HG02642 (cell line): ENCODE measurements around the gene SMC2.

Experiments used
- ATAC-seq: cut with Tn5 transposase; IDR thresholded peaks from one replicate; pipeline ENCODE4 v1.9.1; 2021; ENCODE audit warnings: mild to moderate bottlenecking; ENCODE audit not compliant: unreplicated experiment, poor library complexity

Gene SMC2

DNA sequence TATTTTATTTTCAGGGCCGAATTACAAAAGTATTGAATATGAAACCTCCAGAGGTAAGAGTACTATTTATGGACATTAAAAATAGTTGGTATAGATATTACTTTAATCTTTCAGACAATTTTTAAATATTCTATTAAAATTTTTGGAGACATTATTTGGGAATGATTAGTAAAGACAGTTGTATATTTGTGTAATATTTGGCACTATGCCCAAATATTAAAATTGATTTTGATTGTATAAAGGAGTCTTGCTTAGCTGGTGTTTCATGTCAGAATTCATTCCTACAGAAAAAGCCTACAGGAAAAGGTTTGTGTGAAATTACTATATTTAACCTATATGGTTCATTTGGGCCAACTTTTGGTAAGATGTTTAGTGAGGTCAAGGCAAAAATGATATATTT lies 5.5 kb downstream of the SMC2 start:
- ATAC-seq: no peak

DNA sequence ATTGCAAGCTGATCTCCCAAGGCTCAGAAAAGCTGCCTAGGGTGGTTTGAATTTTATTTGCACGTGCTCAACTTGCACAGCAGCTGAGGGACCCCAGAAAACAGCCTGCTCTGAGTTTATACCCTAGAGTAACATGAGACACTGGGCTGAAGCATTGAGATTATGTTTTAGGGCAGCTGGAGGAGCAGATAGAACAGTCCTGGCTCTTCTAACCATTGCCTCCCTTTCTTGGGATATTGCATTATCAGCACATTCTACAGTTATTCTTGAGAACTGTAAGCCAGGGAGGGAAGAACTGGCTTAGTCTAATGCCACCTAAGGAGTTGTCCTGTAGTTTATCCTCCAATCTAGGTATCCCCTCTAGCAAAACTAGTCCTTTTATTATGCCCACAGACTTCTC lies 10.3 kb downstream of the SMC2 start:
- ATAC-seq: no peak

DNA sequence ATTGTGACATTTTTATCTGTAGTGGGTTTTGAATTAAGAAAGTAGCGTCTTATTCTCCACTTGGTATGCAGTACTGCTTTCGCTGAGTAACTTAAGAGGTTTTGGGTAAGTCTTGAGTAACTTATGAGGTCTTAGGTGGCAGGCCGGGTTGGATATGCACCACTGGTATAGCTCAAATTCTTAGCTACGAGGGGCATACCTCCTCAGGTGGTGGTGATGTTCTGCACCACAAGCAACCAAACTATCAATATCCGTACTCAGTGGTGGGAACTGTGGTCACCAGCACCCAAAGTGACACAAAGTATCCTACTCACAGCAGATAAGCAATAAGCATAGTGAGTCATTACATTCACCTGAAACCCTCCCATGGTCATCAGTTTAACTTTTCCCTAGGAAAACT lies 13.7 kb downstream of the SMC2 start:
- ATAC-seq: no peak

DNA sequence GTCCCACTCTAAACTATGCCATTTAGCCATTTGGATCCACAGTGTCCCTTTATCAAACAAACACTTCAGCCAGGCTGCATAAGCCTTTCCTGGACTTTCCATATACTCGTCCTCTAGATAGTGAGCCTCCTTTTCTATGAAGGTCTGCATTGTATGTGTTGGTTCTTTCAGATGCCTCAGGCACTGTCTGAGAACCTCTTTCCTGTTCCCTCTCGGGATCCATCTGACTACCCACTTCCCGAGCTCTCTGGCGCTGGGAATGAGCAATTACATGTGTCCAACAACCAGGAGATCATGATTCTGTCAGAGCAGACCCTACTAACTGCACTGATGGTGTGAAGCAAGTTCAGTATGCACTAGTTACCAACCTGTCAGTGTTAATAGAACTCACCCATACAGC lies 14.2 kb downstream of the SMC2 start:
- ATAC-seq: no peak

- ATAC-seq: no peak
Measured at GRCh38 chr9:104110509-104110908, 16.4 kb downstream of the SMC2 start.

DNA sequence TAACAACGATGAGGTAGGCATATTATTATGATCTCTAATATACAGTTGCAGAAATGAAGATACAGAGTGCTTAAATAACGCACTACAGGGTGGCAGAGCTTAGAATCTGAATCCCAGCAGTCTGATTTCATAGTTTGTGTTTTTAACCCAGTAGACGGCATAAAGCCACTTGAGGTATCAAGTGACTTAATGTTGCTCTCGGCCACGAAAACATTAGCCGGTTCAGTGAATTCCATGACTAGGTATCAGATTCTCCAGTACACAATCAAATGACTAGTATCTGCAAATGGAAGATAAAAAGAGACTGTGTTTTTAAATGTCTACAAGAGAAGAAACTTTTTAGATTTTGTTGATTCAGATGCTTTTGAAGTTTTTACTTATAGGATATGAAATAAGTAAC lies 24.8 kb downstream of the SMC2 start:
- ATAC-seq: no peak

- no peak for ATAC-seq
Measured at GRCh38 chr9:104121022-104121421, 26.9 kb downstream of the SMC2 start.

DNA sequence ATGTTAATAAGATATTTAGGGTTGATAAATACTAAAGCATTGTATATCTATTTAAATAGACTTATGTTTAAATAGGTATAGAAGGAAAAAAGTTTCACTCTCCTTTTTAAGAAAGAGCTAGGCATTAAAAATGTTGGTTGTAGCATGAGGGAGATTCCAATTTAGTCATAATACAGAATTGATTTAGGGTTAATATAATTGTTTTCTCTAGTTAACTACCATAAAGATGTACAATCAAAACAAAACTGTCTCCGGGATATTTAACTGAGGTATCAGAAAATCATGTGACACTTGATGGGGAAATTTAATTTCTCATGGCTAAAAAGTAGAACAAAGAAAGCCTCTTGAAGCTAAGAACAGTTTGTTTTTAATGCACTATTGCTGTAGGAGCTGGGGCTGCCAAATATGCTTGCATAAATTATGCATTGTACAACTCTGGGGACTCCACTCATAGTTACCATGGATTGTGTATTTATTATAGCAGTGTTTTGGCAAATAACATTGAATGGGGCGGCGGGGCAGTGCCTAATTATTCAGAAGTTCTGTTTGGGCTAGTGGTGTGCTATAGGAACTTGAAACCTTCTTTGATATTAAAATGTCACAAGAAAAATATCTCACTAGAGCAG lies 44.2 kb downstream of the SMC2 start:
- ATAC-seq: no peak

- no peak for ATAC-seq
Measured at GRCh38 chr9:104142799-104143549, 48.9 kb downstream of the SMC2 start.

DNA sequence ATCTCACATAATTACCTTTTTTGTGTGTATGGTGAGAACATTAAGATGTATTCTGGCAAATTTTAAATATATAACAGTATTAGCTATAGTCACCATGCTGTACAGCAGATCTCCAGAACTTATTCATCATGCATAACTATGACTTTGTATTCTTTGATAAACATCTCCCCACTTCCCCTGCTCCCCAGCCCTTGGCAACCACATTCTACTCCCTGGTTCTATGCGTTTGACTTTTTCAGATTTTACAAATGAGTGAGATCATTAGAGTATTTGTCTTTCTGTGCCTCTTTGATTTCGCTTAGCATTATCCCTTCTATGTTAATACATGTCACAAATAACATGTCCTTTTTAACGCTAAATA lies 49.4 kb downstream of the SMC2 start:
- ATAC-seq: no peak

GRCh38 chr9:104144336-104144735 lies 50.2 kb downstream of the SMC2 start:
- no peak for ATAC-seq

GRCh38 chr9:104173067-104173466 lies 79.0 kb downstream of the SMC2 start:
- ATAC-seq: no peak

- peak; percentile 53 for ATAC-seq
Measured at GRCh38 chr9:104177003-104177611, 83.0 kb downstream of the SMC2 start.

DNA sequence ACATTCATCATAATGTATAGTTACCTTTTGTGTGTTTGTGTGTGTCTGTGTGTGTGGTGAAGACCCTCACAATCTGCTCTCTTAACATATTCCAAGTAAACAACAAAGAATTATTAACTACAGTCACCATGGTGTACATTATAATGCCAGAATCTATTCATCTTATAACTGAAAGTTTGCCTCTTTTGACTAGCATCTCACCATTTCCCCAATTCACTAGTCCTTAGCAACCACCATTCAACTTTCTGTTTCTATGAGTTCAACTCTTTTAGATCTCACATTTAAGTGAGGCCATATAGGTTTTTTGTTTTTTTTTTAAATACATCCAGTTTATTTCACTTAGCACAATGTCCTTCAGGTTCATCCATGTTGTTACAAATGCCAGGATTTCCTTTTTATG lies 83.6 kb downstream of the SMC2 start:
- ATAC-seq: peak; percentile 96
